GM23338 (cell line): ENCODE results near the gene KIF20B. TPM values are rescaled to one million over a fixed set of nuclear protein-coding genes. Genes with fewer than 3 reads are reported as not detected.

Experiments
- ATAC-seq: fragments of 200-7000 bp; cut with Tn5 transposase; 3 replicates; pipeline ENCODE4 v1.9.1; 2020
- DNase-seq: peaks from one replicate; pipeline ENCODE4 v3.0.0-alpha.2; 2015; ENCODE audit warnings: low spot score
- H2AFZ ChIP-seq: fragments of 200-600 bp; sonication (generic); 2 replicates; pipeline ENCODE4 v1.8.0; 2016; ENCODE audit warnings: antibody characterized with exemption, mild to moderate bottlenecking, moderate library complexity
- H3F3A ChIP-seq: fragments of 200-600 bp; sonication (generic); replicated peaks from 2 replicates; pipeline ENCODE4 v1.8.0; 2017; ENCODE audit warnings: antibody characterized with exemption, mixed run types, low read depth
- H3K27ac ChIP-seq: fragments of 200-600 bp; sonication (generic); 2 replicates; pipeline ENCODE4 v1.6.1; 2016; ENCODE audit warnings: low read depth
- H3K27me3 ChIP-seq: fragments of 200-600 bp; sonication (generic); 2 replicates; pipeline ENCODE4 v1.8.0; 2016; ENCODE audit warnings: mild to moderate bottlenecking, mixed run types, moderate library complexity; ENCODE audit not compliant: insufficient read depth
- H3K36me3 ChIP-seq: fragments of 200-600 bp; sonication (generic); 2 replicates; pipeline ENCODE4 v1.8.0; 2016; ENCODE audit warnings: mild to moderate bottlenecking; ENCODE audit not compliant: insufficient read depth
- H3K4me1 ChIP-seq: fragments of 200-600 bp; sonication (generic); 2 replicates; pipeline ENCODE4 v1.8.0; 2016; ENCODE audit warnings: mild to moderate bottlenecking, moderate library complexity; ENCODE audit not compliant: insufficient read depth
- H3K4me2 ChIP-seq: fragments of 200-600 bp; sonication (generic); 2 replicates; pipeline ENCODE4 v1.7.1; 2017; ENCODE audit warnings: mixed run types
- H3K4me3 ChIP-seq: fragments of 200-600 bp; sonication (generic); 2 replicates; pipeline ENCODE4 v1.6.1; 2016; ENCODE audit warnings: mixed run types
- H3K79me2 ChIP-seq: fragments of 200-600 bp; sonication (generic); replicated peaks from 2 replicates; pipeline ENCODE4 v1.8.0; 2017; ENCODE audit warnings: mild to moderate bottlenecking; ENCODE audit not compliant: insufficient read depth
- H3K9me2 ChIP-seq: fragments of 200-600 bp; sonication (generic); 2 replicates; pipeline ENCODE4 v1.8.0; 2017; ENCODE audit not compliant: insufficient read depth
- H4K20me1 ChIP-seq: fragments of 200-600 bp; sonication (generic); replicated peaks from 2 replicates; pipeline ENCODE4 v1.8.0; 2017; ENCODE audit warnings: mild to moderate bottlenecking; ENCODE audit not compliant: insufficient read depth
- H3K27ac Mint-ChIP-seq: 2 replicates; pipeline ENCODE4 v1.8.0; 2020; ENCODE audit warnings: inconsistent platforms, mild to moderate bottlenecking, moderate library complexity, mixed read lengths
- H3K27me3 Mint-ChIP-seq: 3 replicates; pipeline ENCODE4 v1.8.0; 2022; ENCODE audit warnings: low read depth, mild to moderate bottlenecking, moderate library complexity, mixed read lengths, inconsistent platforms; ENCODE audit not compliant: insufficient read depth, poor library complexity
- H3K36me3 Mint-ChIP-seq: 3 replicates; pipeline ENCODE4 v1.8.0; 2021; ENCODE audit warnings: low read depth, mild to moderate bottlenecking, inconsistent platforms, moderate library complexity, mixed read lengths
- H3K4me1 Mint-ChIP-seq: 3 replicates; pipeline ENCODE4 v1.8.0; 2020; ENCODE audit warnings: mild to moderate bottlenecking, inconsistent platforms, mixed read lengths
- H3K4me3 Mint-ChIP-seq: 3 replicates; pipeline ENCODE4 v1.8.0; 2021; ENCODE audit warnings: moderate library complexity, mild to moderate bottlenecking, inconsistent platforms, mixed read lengths
- H3K9me3 Mint-ChIP-seq: 3 replicates; pipeline ENCODE4 v1.8.0; 2020; ENCODE audit warnings: moderate library complexity, mild to moderate bottlenecking, inconsistent platforms, mixed read lengths
- CREB1 ChIP-seq: fragments of 250-450 bp; sonication (Bioruptor Pico); IDR thresholded peaks from 2 replicates; pipeline ENCODE4 v1.5.0; 2020; ENCODE audit warnings: low read depth, mild to moderate bottlenecking, moderate library complexity
- EZH2 ChIP-seq: fragments of 200-600 bp; sonication (generic); IDR thresholded peaks from one replicate; pipeline ENCODE4 v1.8.0; 2017; ENCODE audit warnings: antibody characterized with exemption, mild to moderate bottlenecking, low read depth; ENCODE audit not compliant: unreplicated experiment
- JUNB ChIP-seq: IDR thresholded peaks from one replicate; pipeline ENCODE4 v1.6.1; 2016; ENCODE audit warnings: antibody characterized with exemption; ENCODE audit not compliant: unreplicated experiment
- NANOG ChIP-seq: IDR thresholded peaks from 2 replicates; pipeline ENCODE4 v1.6.1; 2016; ENCODE audit warnings: antibody characterized with exemption, borderline replicate concordance
- POLR2AphosphoS5 ChIP-seq: IDR thresholded peaks from 2 replicates; pipeline ENCODE4 v1.6.1; 2016; ENCODE audit warnings: antibody characterized with exemption, low read depth
- STAT1 ChIP-seq: IDR thresholded peaks from one replicate; pipeline ENCODE4 v1.6.1; 2016; ENCODE audit warnings: antibody characterized with exemption; ENCODE audit not compliant: unreplicated experiment
- ZNF114 ChIP-seq: fragments of 250-450 bp; sonication (Bioruptor Pico); IDR thresholded peaks from 2 replicates; pipeline ENCODE4 v1.5.0; 2020; ENCODE audit warnings: mild to moderate bottlenecking, moderate library complexity
- ZNF331 ChIP-seq: fragments of 250-450 bp; sonication (Bioruptor Pico); IDR thresholded peaks from 2 replicates; pipeline ENCODE4 v1.5.0; 2020; ENCODE audit warnings: low read depth, mild to moderate bottlenecking, moderate library complexity
- polyA plus RNA-seq: library from polyadenylated mRNA; unstranded; fragments of >200 nt; fragmentation: Nextera tagmentation; extraction: Ambion mirVana; gene quantifications from 2 replicates; pipeline ENCODE4 v1.2.1, GENCODE V29; 2016
- total RNA-seq: library from RNA; depleted of rRNA; stranded (reverse); fragments of >200 nt; shearing (Covaris generic); gene quantifications from 2 replicates; pipeline ENCODE4 v1.2.3, GENCODE V29; 2014
- TF ChIP-seq, protein P1 (sequence below): IDR thresholded peaks from one replicate; pipeline ENCODE4 v1.6.1; 2018; ENCODE audit warnings: antibody characterized with exemption; ENCODE audit not compliant: unreplicated experiment
- TF ChIP-seq, protein P2 (sequence below): IDR thresholded peaks from 2 replicates; pipeline ENCODE4 v1.6.1; 2016; ENCODE audit warnings: antibody characterized with exemption
- TF ChIP-seq, protein P3 (sequence below), 2 experiments: fragments of 200-600 bp in 1 of 2; sonication (generic) in 1 of 2; conservative IDR thresholded peaks; 2 replicates each; pipeline versions ENCODE4 v1.5.1 to v1.6.1; 2016 to 2017; ENCODE audit warnings: antibody characterized with exemption in 2 of 2, low read depth in 2 of 2, mild to moderate bottlenecking in 2 of 2, moderate library complexity in 1 of 2

The KIF20B gene
- total and polyA plus RNA-seq, 2 experiments from 2014 or later: 42.7 to 111 TPM

DNA sequence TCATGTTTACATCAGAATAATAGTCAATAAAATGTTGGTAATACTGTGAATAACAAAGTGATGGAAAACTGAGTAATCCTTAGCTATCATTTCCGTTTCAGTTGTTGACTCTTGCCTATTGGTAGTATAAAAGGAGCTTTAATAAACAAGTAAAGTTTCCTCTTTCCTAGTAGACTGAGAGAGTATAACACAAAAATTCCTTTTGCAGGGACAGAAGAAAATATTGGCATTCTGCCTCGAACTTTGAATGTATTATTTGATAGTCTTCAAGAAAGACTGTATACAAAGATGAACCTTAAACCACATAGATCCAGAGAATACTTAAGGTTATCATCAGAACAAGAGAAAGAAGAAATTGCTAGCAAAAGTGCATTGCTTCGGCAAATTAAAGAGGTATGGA, 9.4 kb downstream of the KIF20B start:
- peaks cover 7% of the 10 kb centered on the region; the same call in 1 of the 3 replicates for H3K4me1 Mint-ChIP-seq
- H3K27ac Mint-ChIP-seq: no peak overlapping the region
- TF ChIP-seq NANOG (no peak), ZNF114 (CRISPR knock-in tag) (no peak), STAT1 (no peak), ZNF331 (CRISPR knock-in tag) (no peak), POLR2AphosphoS5 (no peak), CREB1 (CRISPR knock-in tag) (no peak)
- TF ChIP-seq, protein P1, sequence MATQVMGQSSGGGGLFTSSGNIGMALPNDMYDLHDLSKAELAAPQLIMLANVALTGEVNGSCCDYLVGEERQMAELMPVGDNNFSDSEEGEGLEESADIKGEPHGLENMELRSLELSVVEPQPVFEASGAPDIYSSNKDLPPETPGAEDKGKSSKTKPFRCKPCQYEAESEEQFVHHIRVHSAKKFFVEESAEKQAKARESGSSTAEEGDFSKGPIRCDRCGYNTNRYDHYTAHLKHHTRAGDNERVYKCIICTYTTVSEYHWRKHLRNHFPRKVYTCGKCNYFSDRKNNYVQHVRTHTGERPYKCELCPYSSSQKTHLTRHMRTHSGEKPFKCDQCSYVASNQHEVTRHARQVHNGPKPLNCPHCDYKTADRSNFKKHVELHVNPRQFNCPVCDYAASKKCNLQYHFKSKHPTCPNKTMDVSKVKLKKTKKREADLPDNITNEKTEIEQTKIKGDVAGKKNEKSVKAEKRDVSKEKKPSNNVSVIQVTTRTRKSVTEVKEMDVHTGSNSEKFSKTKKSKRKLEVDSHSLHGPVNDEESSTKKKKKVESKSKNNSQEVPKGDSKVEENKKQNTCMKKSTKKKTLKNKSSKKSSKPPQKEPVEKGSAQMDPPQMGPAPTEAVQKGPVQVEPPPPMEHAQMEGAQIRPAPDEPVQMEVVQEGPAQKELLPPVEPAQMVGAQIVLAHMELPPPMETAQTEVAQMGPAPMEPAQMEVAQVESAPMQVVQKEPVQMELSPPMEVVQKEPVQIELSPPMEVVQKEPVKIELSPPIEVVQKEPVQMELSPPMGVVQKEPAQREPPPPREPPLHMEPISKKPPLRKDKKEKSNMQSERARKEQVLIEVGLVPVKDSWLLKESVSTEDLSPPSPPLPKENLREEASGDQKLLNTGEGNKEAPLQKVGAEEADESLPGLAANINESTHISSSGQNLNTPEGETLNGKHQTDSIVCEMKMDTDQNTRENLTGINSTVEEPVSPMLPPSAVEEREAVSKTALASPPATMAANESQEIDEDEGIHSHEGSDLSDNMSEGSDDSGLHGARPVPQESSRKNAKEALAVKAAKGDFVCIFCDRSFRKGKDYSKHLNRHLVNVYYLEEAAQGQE: no peak
- no peak overlapping the region for H3K4me3 Mint-ChIP-seq
- peaks cover 13% of the 10 kb centered on the region; the same call in 1 of the 2 replicates for H3K36me3 ChIP-seq
- H4K20me1 ChIP-seq: peaks cover 11% of the 10 kb centered on the region
- no peaks in the 10 kb centered on the region for H3K9me2 ChIP-seq
- H3K27me3 ChIP-seq: no peaks in the 10 kb centered on the region
- no peaks in the 10 kb centered on the region for H3K9me3 Mint-ChIP-seq
- no peaks in the 10 kb centered on the region for H3F3A ChIP-seq
- no peak overlapping the region for H3K4me3 ChIP-seq
- no peak overlapping the region for H2AFZ ChIP-seq
- no peak overlapping the region for H3K4me2 ChIP-seq
- DNase-seq: no peak
- H3K27ac ChIP-seq: no peak overlapping the region
- peaks cover 34% of the 10 kb centered on the region for H3K36me3 Mint-ChIP-seq
- H3K27me3 Mint-ChIP-seq: no peaks in the 10 kb centered on the region
- peaks cover 69% of the 10 kb centered on the region for H3K79me2 ChIP-seq
- no peak for ATAC-seq
- H3K4me1 ChIP-seq: no peaks in the 10 kb centered on the region

DNA sequence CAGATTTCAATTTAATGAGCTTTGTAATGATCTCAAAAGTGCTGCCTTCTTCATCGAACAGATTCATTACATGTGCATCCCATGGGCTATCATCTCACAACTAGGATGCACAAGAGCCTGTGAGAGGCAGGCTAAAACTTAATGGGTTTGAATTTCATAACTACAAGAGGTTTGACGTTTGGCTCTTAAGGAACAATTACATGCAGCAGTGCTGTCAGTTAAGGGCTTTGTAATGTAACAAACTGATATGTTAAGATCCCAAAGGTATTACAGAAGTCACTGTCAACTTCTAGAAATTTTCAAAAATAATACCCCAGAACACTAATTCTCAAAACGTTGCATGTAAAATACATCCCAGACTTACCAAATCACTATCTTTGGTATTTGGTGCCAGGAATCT, 33.2 kb downstream of the KIF20B start:
- Mint-ChIP-seq H3K36me3 (peaks cover 22% of the 10 kb centered on the region), H3K9me3 (no peaks in the 10 kb centered on the region), H3K4me1 (no peaks in the 10 kb centered on the region), H3K27me3 (no peaks in the 10 kb centered on the region), H3K27ac (no peak overlapping the region), H3K4me3 (no peak overlapping the region)
- H3K79me2 ChIP-seq: no peaks in the 10 kb centered on the region
- no peak overlapping the region for H3K27ac ChIP-seq
- H3K4me1 ChIP-seq: no peaks in the 10 kb centered on the region
- H3K9me2 ChIP-seq: no peaks in the 10 kb centered on the region
- no peaks in the 10 kb centered on the region for H3F3A ChIP-seq
- no peak for TF ChIP-seq ZNF331 (CRISPR knock-in tag)
- no peak for TF ChIP-seq EZH2
- TF ChIP-seq, protein P1: no peak
- no peak for TF ChIP-seq POLR2AphosphoS5
- no peak for TF ChIP-seq STAT1
- TF ChIP-seq ZNF114 (CRISPR knock-in tag): no peak
- no peak for TF ChIP-seq JUNB
- TF ChIP-seq, protein P2, sequence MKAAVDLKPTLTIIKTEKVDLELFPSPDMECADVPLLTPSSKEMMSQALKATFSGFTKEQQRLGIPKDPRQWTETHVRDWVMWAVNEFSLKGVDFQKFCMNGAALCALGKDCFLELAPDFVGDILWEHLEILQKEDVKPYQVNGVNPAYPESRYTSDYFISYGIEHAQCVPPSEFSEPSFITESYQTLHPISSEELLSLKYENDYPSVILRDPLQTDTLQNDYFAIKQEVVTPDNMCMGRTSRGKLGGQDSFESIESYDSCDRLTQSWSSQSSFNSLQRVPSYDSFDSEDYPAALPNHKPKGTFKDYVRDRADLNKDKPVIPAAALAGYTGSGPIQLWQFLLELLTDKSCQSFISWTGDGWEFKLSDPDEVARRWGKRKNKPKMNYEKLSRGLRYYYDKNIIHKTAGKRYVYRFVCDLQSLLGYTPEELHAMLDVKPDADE: no peak
- no peak for TF ChIP-seq CREB1 (CRISPR knock-in tag)
- TF ChIP-seq, protein P3, sequence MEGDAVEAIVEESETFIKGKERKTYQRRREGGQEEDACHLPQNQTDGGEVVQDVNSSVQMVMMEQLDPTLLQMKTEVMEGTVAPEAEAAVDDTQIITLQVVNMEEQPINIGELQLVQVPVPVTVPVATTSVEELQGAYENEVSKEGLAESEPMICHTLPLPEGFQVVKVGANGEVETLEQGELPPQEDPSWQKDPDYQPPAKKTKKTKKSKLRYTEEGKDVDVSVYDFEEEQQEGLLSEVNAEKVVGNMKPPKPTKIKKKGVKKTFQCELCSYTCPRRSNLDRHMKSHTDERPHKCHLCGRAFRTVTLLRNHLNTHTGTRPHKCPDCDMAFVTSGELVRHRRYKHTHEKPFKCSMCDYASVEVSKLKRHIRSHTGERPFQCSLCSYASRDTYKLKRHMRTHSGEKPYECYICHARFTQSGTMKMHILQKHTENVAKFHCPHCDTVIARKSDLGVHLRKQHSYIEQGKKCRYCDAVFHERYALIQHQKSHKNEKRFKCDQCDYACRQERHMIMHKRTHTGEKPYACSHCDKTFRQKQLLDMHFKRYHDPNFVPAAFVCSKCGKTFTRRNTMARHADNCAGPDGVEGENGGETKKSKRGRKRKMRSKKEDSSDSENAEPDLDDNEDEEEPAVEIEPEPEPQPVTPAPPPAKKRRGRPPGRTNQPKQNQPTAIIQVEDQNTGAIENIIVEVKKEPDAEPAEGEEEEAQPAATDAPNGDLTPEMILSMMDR (conservative IDR thresholded peaks at IDR 0.05; ENCODE audit: low read depth in 2 of 2): no peak
- peaks cover 30% of the 10 kb centered on the region; the same call in 1 of the 2 replicates for H3K36me3 ChIP-seq
- no peak overlapping the region for H3K4me3 ChIP-seq
- H3K4me2 ChIP-seq: no peak overlapping the region
- ATAC-seq: no peak
- no peak overlapping the region for H2AFZ ChIP-seq
- no peak for DNase-seq
- H3K27me3 ChIP-seq: no peaks in the 10 kb centered on the region
- H4K20me1 ChIP-seq: no peaks in the 10 kb centered on the region
